MCF 10A (cell line): ENCODE measurements around the gene KRTCAP2. TPM values are rescaled to one million over a fixed set of nuclear protein-coding genes. Genes with fewer than 3 reads are reported as not detected.
A peak's percentile ranks its signal among the peaks of the same experiment; 100 is the strongest.

Source experiments
- BruUV-seq: library from RNA; stranded (reverse); fragments of 400-500 nt; replicated peaks from 2 replicates; lab custom pipeline; 2021; lab: Mats Ljungman, UMichigan
- CTCF ChIA-PET: fragments of 300-600 bp; sonication (Branson Sonifier 250); formaldehyde crosslinking; extraction: SDS; loops from one replicate; lab custom pipeline; 2021; ENCODE audit warnings: antibody characterized with exemption, inconsistent platforms; lab: Yijun Ruan, JAX
- POLR2A ChIA-PET: fragments of 300-600, 350-650 bp; sonication (Branson Sonifier 250); formaldehyde crosslinking; extraction: SDS; loops from one replicate; lab custom pipeline; 2020; ENCODE audit warnings: antibody characterized with exemption, inconsistent platforms; lab: Yijun Ruan, JAX
- DNase-seq: peaks from one replicate; pipeline ENCODE4 v3.0.0-alpha.2; 2018; ENCODE audit not compliant: unreplicated experiment
- H3K27ac Mint-ChIP-seq: one replicate; pipeline ENCODE4 v1.8.0; 2022; ENCODE audit warnings: mild to moderate bottlenecking, low read depth, mixed read lengths; ENCODE audit not compliant: unreplicated experiment
- H3K27me3 Mint-ChIP-seq: one replicate; pipeline ENCODE4 v1.8.0; 2022; ENCODE audit warnings: mixed read lengths; ENCODE audit not compliant: insufficient read depth, unreplicated experiment
- H3K36me3 Mint-ChIP-seq: one replicate; pipeline ENCODE4 v1.8.0; 2022; ENCODE audit warnings: mild to moderate bottlenecking, moderate library complexity, mixed read lengths; ENCODE audit not compliant: insufficient read depth, unreplicated experiment
- H3K4me1 Mint-ChIP-seq: one replicate; pipeline ENCODE4 v1.8.0; 2022; ENCODE audit warnings: mixed read lengths; ENCODE audit not compliant: insufficient read depth, unreplicated experiment
- H3K4me3 Mint-ChIP-seq: one replicate; pipeline ENCODE4 v1.8.0; 2022; ENCODE audit warnings: mild to moderate bottlenecking, moderate library complexity, mixed read lengths; ENCODE audit not compliant: unreplicated experiment
- H3K9me3 Mint-ChIP-seq: one replicate; pipeline ENCODE4 v1.8.0; 2022; ENCODE audit warnings: mixed read lengths; ENCODE audit not compliant: unreplicated experiment
- intact Hi-C: fragments of 100-400 bp; cut with micrococcal nuclease; formaldehyde crosslinking; loops from 2 replicates; pipeline ENCODE4 v1.14.1; 2022
- total RNA-seq: library from RNA; stranded (reverse); gene quantifications from 2 replicates; pipeline ENCODE4 v1.2.3, GENCODE V29; 2022
- TF ChIP-seq, protein P1 (sequence below): fragments of 200-600 bp; IDR thresholded peaks from one replicate; pipeline ENCODE4 v1.8.0; 2022; ENCODE audit warnings: antibody characterized with exemption, mild to moderate bottlenecking; ENCODE audit not compliant: unreplicated experiment

KRTCAP2 gene
- total RNA-seq, 1 experiment from 2014 or later: 313 TPM

- Mint-ChIP-seq H3K9me3 (no peaks in the 10 kb centered on the region), H3K4me3 (peak overlapping the region; percentile 76), H3K4me1 (peaks cover 22% of the 10 kb centered on the region), H3K27me3 (no peaks in the 10 kb centered on the region), H3K27ac (peak overlapping the region; percentile 91), H3K36me3 (peaks cover 32% of the 10 kb centered on the region)
- DNase-seq: no peak
- TF ChIP-seq, protein P1, sequence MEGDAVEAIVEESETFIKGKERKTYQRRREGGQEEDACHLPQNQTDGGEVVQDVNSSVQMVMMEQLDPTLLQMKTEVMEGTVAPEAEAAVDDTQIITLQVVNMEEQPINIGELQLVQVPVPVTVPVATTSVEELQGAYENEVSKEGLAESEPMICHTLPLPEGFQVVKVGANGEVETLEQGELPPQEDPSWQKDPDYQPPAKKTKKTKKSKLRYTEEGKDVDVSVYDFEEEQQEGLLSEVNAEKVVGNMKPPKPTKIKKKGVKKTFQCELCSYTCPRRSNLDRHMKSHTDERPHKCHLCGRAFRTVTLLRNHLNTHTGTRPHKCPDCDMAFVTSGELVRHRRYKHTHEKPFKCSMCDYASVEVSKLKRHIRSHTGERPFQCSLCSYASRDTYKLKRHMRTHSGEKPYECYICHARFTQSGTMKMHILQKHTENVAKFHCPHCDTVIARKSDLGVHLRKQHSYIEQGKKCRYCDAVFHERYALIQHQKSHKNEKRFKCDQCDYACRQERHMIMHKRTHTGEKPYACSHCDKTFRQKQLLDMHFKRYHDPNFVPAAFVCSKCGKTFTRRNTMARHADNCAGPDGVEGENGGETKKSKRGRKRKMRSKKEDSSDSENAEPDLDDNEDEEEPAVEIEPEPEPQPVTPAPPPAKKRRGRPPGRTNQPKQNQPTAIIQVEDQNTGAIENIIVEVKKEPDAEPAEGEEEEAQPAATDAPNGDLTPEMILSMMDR: no peak
- TSS peak; percentile 82 for BruUV-seq
- ChIA-PET POLR2A (interaction anchor here (0.6 to 9.2 kb wide), 15 partner anchors 10 to 376 kb away, joined by 3 to 131 read pairs (median 7); partner anchors contain the start of genes CKS1B, CLK2, FLAD1 and KRTCAP2), CTCF (interaction anchor here (0.5 to 9.1 kb wide), 10 partner anchors 14 to 432 kb away, joined by 3 to 111 read pairs (median 3); partner anchors contain the start of gene KRTCAP2)
- intact Hi-C loops: loop anchor here (5.0 kb wide), 1 partner anchor 53 kb away; the partner anchor contains the start of gene SCAMP3
Measured at GRCh38 chr1:155209312-155209721, 36.2 kb upstream of the KRTCAP2 start.

DNA sequence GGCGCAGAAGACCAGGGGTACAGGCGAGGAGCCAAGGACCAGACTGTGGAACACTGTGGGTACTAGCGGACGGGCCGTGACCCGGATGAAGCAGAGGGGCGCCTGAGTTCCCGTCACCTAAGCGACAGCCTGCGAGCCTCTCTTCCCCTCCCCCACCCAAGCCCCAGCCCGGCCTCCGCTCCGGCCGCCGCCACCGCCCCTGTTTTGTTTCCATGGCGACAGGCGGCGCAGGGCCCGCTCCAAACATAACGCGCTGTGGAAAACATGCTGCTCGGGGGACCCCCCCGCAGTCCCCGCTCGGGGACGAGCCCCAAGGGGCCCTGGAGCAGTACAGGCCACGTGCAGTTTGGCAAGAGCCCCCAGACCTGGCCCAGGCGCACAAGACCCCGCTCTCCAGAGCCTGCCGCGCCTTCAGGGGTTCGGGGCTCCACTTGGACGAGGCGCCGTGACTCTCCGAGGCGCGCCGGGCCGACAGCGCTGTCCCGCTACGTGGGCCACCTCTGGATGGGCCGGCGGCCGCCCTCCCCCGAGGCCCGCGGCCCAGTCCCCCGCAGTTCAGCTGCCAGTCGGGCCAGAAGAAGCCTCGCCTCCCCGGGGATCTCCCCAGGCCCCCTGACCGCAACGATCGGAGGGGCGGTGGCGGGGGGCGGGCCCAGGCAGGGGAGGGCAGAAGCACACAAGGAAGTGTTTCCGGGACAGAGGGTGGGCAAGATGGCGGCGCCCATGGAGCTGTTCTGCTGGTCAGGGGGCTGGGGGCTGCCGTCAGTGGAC lies 35.6 kb upstream of the KRTCAP2 start, which contains the start of gene MTX1:
Gene MTX1 (plus strand): TSS at position 155 of the 771 bp plus-strand sequence. CDS start 110 bp downstream, at position 265.
- Mint-ChIP-seq H3K4me1 (peaks cover 22% of the 10 kb centered on the region), H3K4me3 (peak within 1 kb of the TSS; percentile 76), H3K27ac (peak within 1 kb of the TSS; percentile 91), H3K27me3 (no peaks in the 10 kb centered on the region), H3K9me3 (no peaks in the 10 kb centered on the region), H3K36me3 (peaks cover 33% of the 10 kb centered on the region)
- TF ChIP-seq, protein P1: no peak
- ChIA-PET CTCF (interaction anchor here (0.6 to 9.1 kb wide), 13 partner anchors 14 to 682 kb away, joined by 3 to 111 read pairs (median 5); partner anchors contain the start of gene KRTCAP2), POLR2A (interaction anchor here (0.5 to 9.2 kb wide), 19 partner anchors 10 to 235 kb away, joined by 3 to 131 read pairs (median 4); partner anchors contain the start of genes CKS1B, CLK2, FLAD1 and KRTCAP2)
- BruUV-seq: no TSS peak
- intact Hi-C loops: loop anchor here (1.0 to 5.0 kb wide), 2 partner anchors 32 to 54 kb away; partner anchors contain the start of gene SCAMP3
- DNase-seq: peak; percentile 79

GRCh38 chr1:155207806-155208540 lies 34.9 kb upstream of the KRTCAP2 start, which contains the start of gene THBS3:
THBS3 (minus strand) TSS chr1:155207897; CDS start chr1:155207876, 21 bp downstream.
- Mint-ChIP-seq H3K9me3 (no peaks in the 10 kb centered on the region), H3K27ac (peak within 1 kb of the TSS; percentile 91), H3K27me3 (no peaks in the 10 kb centered on the region), H3K4me3 (peak within 1 kb of the TSS; percentile 76), H3K4me1 (peaks cover 22% of the 10 kb centered on the region), H3K36me3 (peaks cover 40% of the 10 kb centered on the region)
- TF ChIP-seq, protein P1: no peak
- POLR2A ChIA-PET: interaction anchor here (0.7 to 9.2 kb wide), 10 partner anchors 13 to 100 kb away, joined by 3 to 131 read pairs (median 6); partner anchors contain the start of genes FDPS and KRTCAP2
- intact Hi-C loops: loop anchor here (1.0 to 5.0 kb wide), 5 partner anchors 18 to 115 kb away; partner anchors contain the start of gene SCAMP3
- BruUV-seq: TSS peak; percentile 78
- CTCF ChIA-PET: interaction anchor here (0.5 to 9.1 kb wide), 19 partner anchors 11 to 687 kb away, joined by 3 to 111 read pairs (median 7); partner anchors contain the start of gene KRTCAP2
- no peak for DNase-seq
